Ishikawa (cell line): ENCODE results near the gene DOCK2.

Experiments
- CEBPB ChIP-seq: IDR thresholded peaks from 2 replicates; pipeline ENCODE4 v1.6.1; 2012
- CREB1 ChIP-seq: IDR thresholded peaks from 2 replicates; pipeline ENCODE4 v1.6.1; 2012; ENCODE audit warnings: low read depth
- EGR1 ChIP-seq: IDR thresholded peaks from 2 replicates; pipeline ENCODE4 v1.6.1; 2012
- EP300 ChIP-seq: IDR thresholded peaks from 2 replicates; pipeline ENCODE4 v1.6.1; 2012; ENCODE audit warnings: borderline replicate concordance
- FOXM1 ChIP-seq: IDR thresholded peaks from 2 replicates; pipeline ENCODE4 v1.6.1; 2012; ENCODE audit warnings: low read depth, borderline replicate concordance
- NFIC ChIP-seq: IDR thresholded peaks from 2 replicates; pipeline ENCODE4 v1.6.1; 2012
- RAD21 ChIP-seq: IDR thresholded peaks from 2 replicates; pipeline ENCODE4 v1.6.1; 2012; ENCODE audit warnings: low read depth
- TAF1 ChIP-seq: IDR thresholded peaks from 2 replicates; pipeline ENCODE4 v1.6.1; 2012; ENCODE audit warnings: low read depth, mild to moderate bottlenecking
- TCF12 ChIP-seq: IDR thresholded peaks from 2 replicates; pipeline ENCODE4 v1.6.1; 2012; ENCODE audit warnings: low read depth
- TEAD4 ChIP-seq: IDR thresholded peaks from 2 replicates; pipeline ENCODE4 v1.6.1; 2012
- YY1 ChIP-seq: IDR thresholded peaks from 2 replicates; pipeline ENCODE4 v1.6.1; 2012; ENCODE audit warnings: low read depth
- ZBTB7A ChIP-seq: IDR thresholded peaks from 2 replicates; pipeline ENCODE4 v1.6.1; 2012; ENCODE audit warnings: low read depth
- TF ChIP-seq, protein P1 (sequence below): IDR thresholded peaks from 2 replicates; pipeline ENCODE4 v1.6.1; 2012
- TF ChIP-seq, protein P2 (sequence below): IDR thresholded peaks from 2 replicates; pipeline ENCODE4 v1.6.1; 2012
- TF ChIP-seq, protein P3 (sequence below): IDR thresholded peaks from 2 replicates; pipeline ENCODE4 v1.6.1; 2012; ENCODE audit warnings: low read depth, mild to moderate bottlenecking

The DOCK2 gene

DNA sequence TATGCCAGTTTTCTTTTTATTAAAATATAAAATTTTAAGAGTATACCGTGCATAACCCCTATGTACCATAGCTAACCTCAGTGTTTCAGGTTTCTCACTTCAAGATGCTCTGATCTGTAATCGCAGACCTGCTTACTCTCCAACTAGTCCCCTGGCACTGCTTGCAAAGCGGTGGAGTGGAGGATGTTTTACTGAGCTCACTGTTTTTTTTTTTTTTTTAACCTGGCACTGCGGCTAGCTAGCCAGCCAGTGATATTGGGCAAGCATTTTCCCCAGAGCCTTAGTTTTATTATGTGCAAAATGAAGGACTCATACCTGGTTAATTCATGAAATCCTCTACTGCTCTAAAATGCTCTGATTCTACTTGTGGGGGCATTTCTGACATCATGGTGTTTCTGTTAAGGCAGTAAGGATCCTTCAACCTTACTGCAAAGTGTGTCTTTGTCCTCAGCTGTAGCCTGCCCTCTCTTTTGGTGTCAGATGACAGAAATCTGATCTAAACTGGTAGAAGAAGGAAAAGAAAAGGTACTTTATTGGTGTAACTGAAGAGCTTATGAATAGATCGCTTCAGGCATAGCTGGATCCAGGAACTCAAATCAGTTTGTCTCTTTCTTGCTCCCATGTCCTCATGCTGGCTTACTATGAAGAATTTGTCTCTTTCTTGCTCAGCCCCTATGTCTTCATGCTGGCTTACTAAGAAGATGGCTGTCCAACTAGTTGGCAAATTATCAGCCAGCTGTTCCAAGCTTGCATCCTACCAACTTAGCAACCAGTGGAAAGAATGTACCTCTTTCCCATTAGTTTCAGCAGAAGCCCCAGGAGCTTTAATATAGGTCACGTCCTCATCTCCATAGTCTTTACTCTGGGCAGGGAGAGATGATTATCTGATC is 59.8 kb downstream of the DOCK2 start:
- TF ChIP-seq EP300 (no peak), YY1 (no peak), TAF1 (no peak), NFIC (no peak), RAD21 (no peak), EGR1 (no peak), FOXM1 (no peak), CREB1 (no peak), ZBTB7A (no peak), CEBPB (no peak)
- TF ChIP-seq, protein P1, sequence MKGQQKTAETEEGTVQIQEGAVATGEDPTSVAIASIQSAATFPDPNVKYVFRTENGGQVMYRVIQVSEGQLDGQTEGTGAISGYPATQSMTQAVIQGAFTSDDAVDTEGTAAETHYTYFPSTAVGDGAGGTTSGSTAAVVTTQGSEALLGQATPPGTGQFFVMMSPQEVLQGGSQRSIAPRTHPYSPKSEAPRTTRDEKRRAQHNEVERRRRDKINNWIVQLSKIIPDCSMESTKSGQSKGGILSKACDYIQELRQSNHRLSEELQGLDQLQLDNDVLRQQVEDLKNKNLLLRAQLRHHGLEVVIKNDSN: no peak
- TF ChIP-seq, protein P2, sequence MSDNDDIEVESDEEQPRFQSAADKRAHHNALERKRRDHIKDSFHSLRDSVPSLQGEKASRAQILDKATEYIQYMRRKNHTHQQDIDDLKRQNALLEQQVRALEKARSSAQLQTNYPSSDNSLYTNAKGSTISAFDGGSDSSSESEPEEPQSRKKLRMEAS: no peak

DNA sequence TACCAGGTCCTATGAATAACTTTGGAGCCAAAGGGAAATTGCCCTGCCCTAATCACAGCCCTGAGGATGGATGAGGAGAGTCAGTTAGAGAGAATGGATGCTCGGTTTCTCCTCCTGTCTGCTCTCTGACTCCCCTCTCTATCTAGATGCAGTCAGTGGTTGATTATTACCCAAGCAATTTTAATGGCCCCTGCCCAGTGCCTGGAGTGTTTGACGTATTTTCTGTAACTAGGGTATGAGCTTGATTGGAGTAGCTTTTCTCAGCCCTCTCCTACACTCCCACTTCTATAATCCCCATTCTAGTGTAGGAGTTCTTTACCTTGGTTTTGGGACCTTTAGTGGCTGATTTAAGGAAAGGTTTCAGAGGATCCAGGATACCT is 60.4 kb downstream of the DOCK2 start:
- TF ChIP-seq EGR1: no peak
- TF ChIP-seq YY1: no peak
- no peak for TF ChIP-seq RAD21
- TF ChIP-seq, protein P1: no peak
- TF ChIP-seq, protein P3, sequence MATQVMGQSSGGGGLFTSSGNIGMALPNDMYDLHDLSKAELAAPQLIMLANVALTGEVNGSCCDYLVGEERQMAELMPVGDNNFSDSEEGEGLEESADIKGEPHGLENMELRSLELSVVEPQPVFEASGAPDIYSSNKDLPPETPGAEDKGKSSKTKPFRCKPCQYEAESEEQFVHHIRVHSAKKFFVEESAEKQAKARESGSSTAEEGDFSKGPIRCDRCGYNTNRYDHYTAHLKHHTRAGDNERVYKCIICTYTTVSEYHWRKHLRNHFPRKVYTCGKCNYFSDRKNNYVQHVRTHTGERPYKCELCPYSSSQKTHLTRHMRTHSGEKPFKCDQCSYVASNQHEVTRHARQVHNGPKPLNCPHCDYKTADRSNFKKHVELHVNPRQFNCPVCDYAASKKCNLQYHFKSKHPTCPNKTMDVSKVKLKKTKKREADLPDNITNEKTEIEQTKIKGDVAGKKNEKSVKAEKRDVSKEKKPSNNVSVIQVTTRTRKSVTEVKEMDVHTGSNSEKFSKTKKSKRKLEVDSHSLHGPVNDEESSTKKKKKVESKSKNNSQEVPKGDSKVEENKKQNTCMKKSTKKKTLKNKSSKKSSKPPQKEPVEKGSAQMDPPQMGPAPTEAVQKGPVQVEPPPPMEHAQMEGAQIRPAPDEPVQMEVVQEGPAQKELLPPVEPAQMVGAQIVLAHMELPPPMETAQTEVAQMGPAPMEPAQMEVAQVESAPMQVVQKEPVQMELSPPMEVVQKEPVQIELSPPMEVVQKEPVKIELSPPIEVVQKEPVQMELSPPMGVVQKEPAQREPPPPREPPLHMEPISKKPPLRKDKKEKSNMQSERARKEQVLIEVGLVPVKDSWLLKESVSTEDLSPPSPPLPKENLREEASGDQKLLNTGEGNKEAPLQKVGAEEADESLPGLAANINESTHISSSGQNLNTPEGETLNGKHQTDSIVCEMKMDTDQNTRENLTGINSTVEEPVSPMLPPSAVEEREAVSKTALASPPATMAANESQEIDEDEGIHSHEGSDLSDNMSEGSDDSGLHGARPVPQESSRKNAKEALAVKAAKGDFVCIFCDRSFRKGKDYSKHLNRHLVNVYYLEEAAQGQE: no peak
- no peak for TF ChIP-seq TCF12
- TF ChIP-seq TAF1: no peak
- TF ChIP-seq, protein P2: no peak
- TF ChIP-seq CEBPB: no peak
- TF ChIP-seq EP300: no peak

DNA sequence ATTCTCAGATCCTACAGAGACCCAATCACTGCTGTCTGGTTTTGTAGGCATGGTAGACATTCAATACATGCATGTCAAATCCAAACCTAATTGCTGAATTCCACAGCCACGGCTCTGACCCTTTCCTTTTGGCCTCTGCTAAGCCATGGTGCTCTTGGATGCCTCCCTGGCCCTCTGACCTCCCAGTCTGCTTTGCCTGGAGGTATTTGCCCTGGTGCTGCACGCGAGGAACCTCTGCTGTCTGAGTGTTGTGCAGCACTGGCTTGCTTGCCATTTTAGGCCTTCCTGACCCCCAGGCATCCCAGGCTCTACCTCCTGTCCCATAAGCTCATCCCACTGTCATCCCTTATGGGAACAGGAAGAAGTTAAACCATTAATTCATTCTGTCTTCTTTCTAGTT is 60.9 kb downstream of the DOCK2 start:
- TF ChIP-seq FOXM1: no peak
- TF ChIP-seq TAF1: no peak
- TF ChIP-seq, protein P1: no peak

DNA sequence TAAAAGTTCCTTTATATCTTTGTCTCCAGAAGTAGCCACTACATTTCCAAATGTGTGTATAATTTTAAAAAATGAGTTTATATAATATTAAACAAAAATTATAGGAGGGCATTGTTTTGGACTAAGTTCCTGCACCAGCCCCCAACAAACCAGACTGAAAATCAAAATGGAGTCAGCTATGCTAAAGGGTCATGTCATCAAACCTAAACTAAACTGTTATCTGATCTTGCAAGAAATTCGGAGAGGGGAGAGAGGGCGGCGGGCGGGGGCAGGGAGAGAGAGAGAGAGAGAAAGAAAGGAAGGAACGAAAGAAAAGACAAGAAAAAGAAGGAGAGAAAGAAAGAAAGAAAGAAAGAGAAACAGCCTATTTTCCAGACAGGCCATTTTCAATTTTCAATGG is 63.5 kb downstream of the DOCK2 start:
- TF ChIP-seq CEBPB (no peak), CREB1 (no peak), NFIC (no peak), FOXM1 (no peak)
- TF ChIP-seq, protein P1: no peak

DNA sequence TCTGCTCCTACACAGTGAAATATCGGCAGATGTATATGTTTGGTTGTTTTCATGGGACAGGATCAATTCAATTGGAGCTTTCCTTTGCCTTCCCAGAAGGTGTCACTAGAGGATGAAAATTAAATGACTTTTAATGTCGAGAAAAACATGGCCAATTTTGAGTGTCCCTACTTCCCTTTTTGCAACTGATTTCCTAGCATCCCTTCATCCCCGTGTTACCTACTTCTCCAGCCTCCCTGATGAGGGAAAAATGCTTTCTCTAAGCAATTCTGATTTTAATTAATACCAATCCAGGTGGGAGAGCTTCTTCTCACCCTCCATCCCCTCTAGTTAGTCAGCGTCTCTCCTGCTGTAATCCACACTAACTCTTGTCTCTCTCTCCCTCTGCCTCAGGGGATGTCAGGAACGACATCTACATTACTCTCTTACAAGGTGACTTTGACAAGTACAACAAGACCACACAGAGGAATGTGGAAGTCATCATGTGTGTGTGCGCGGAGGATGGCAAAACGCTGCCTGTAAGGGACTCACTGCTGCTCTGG is 64.9 kb downstream of the DOCK2 start:
- TF ChIP-seq TAF1: no peak
- no peak for TF ChIP-seq EGR1
- TF ChIP-seq RAD21: peak; percentile 33; the same call in 1 of the 2 replicates
- no peak for TF ChIP-seq TEAD4

DNA sequence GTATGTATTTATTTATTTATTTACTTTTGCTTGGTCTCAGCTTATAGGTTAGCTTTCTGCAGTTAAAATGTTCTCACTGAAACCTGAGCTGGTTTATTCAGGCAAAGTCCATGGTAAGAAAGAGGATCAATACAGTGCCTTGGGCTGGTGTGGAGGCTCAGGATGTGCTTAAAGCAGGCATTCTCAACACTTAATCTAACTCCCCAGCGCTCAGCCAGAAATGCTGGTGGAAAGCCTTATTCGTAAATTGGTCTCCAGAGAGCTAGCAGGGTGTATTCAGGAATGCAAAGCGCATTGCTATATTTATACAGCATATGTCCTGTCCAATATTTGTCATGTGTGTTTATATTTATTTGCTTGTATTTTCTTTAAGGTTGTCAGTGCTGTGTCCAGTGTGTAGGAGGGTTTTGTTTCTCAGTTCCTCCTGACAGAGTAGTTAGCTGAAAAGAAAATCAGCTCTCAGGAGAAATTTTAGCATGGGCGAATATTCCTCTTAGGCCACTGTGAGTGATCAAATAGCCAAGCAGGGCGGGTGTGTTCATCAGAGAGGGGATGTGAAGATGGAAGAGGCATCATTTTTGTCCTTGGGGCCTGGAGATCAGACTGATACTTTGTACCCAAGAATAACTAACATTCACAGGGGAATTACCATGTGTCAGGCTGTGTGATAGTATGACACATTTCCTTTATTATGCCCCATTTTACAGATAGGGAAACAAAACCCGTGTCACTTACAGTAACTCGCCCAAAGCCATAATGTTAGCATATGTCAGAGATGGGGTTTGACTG is 65.8 kb downstream of the DOCK2 start:
- no peak for TF ChIP-seq EP300
- TF ChIP-seq CEBPB: no peak
- no peak for TF ChIP-seq TCF12
- TF ChIP-seq, protein P2: no peak
- TF ChIP-seq, protein P3: no peak
- no peak for TF ChIP-seq TAF1
- TF ChIP-seq, protein P1: no peak
- TF ChIP-seq ZBTB7A: no peak
- no peak for TF ChIP-seq FOXM1
- no peak for TF ChIP-seq EGR1
- no peak for TF ChIP-seq TEAD4
- no peak for TF ChIP-seq CREB1
- TF ChIP-seq RAD21: no peak
- TF ChIP-seq NFIC: no peak
- no peak for TF ChIP-seq YY1
